Measurements from ENCODE around the gene SORCS3.

DNA sequence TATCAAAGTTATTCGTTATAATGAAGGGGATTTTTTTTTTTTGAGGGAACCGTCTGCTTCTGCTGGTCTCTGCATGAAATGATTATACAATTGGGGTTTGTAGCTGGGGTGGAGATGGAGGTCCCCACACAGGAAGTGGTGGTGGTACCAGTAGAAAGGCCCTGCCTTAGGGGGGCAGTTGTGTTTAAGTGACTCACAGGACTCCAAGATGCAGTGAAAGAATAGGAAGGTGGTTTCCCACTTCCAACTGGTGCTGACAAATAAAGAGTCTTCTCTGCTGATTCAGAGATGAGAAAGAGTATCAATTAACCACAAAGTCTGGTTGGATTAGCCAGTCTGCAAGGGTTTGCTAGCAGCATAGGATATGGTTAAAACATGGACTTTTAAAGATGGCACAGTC is 376.0 kb downstream of the SORCS3 start:
- no peak for TF ChIP-seq EZH2phosphoT487 (IDR thresholded peaks at IDR 0.05; ENCODE audit: borderline replicate concordance, low read length)
- TF ChIP-seq CTCF (IDR thresholded peaks at IDR 0.05; ENCODE audit: low read depth, low read length, poor library complexity, severe bottlenecking): no peak
